Transverse colon (tissue), 4 donors: ENCODE data around the gene BAHCC1. TPM values are rescaled to one million over a fixed set of nuclear protein-coding genes. Genes with fewer than 3 reads are reported as not detected.
A peak's percentile ranks its signal among the peaks of the same experiment; 100 is the strongest.

ENCODE experiments used
- DNase-seq: peaks from one replicate; pipeline ENCODE4 v3.0.0-alpha.2; 2019
- H3K27ac ChIP-seq, 4 donors: fragments of 200-600 bp; sonication (generic); 2 replicates each; pipeline ENCODE4 v1.5.1; 2016 to 2018; ENCODE audit warnings: inconsistent platforms in 4 of 4
- H3K27me3 ChIP-seq: fragments of 200-600 bp; sonication (generic); 2 replicates; pipeline ENCODE4 v1.5.1; 2017; ENCODE audit warnings: inconsistent platforms
- H3K36me3 ChIP-seq, 4 donors: fragments of 200-600 bp; sonication (generic); 2 replicates each; pipeline ENCODE4 v1.5.1; 2017 to 2019; ENCODE audit warnings: inconsistent platforms in 4 of 4
- H3K4me1 ChIP-seq, 4 donors: fragments of 200-600 bp; sonication (generic); 2 replicates each; pipeline ENCODE4 v1.5.1; 2017 to 2020; ENCODE audit warnings: inconsistent platforms in 4 of 4
- H3K4me3 ChIP-seq, 4 donors: fragments of 200-600 bp; sonication (generic); 1 replicate in 1 of 4; 2 replicates in 3 of 4; pipeline versions ENCODE4 v1.5.1 to v1.6.1; 2017 to 2019; ENCODE audit warnings: inconsistent platforms in 4 of 4
- H3K9me3 ChIP-seq, 2 donors: fragments of 200-600 bp; sonication (generic); 2 replicates each; pipeline ENCODE4 v1.5.1; 2017 to 2019; ENCODE audit warnings: inconsistent platforms in 2 of 2
- EP300 ChIP-seq: sonication (generic); formaldehyde crosslinking; IDR thresholded peaks from one replicate; pipeline ENCODE4 v1.6.1; 2017; ENCODE audit warnings: antibody characterized with exemption, low read depth
- POLR2A ChIP-seq: fragments of 450-650 bp; IDR thresholded peaks from one replicate; pipeline ENCODE4 v1.6.1; 2016; ENCODE audit warnings: antibody characterized with exemption, mild to moderate bottlenecking, moderate library complexity
- POLR2AphosphoS5 ChIP-seq, 3 donors: sonication (generic); formaldehyde crosslinking; IDR thresholded peaks; one replicate each; pipeline ENCODE4 v1.6.1; 2016; ENCODE audit warnings: antibody characterized with exemption in 3 of 3
- WGBS, 2 donors: methylation state at CpG; one replicate each; pipeline ENCODE4 v1.1.5; 2018; ENCODE audit warnings: low coverage in 1 of 2; 5-methylcytosine and 5-hydroxymethylcytosine counted together
- in situ Hi-C, 4 donors: fragments of 200-750 bp; cut with MboI; loops; one replicate each; pipeline versions ENCODE4 v1.15.0 to v1.15.1; 2017; ENCODE audit warnings: low sequenced_read_pairs in 3 of 4, low pct_ligation_motif_present in 1 of 4, low pct_unique_long_range_greater_than_20kb in 1 of 4
- intact Hi-C: fragments of 100-400 bp; cut with DNase I; formaldehyde crosslinking; loops from one replicate; pipeline ENCODE4 v1.15.1; 2023; ENCODE audit warnings: low total_unique reads
- total RNA-seq, 4 donors: library from RNA; depleted of rRNA; stranded (reverse); fragments of >200 nt; gene quantifications; one replicate each; pipeline ENCODE4 v1.1.0, GENCODE V29; 2016
- TF ChIP-seq, protein P1 (sequence below), 5 experiments: fragments of 200-600 bp in 3 of 5; fragments of 450-650 bp in 2 of 5; sonication (generic) in 3 of 5; IDR thresholded peaks; 1 replicate in 2 of 5; 2 replicates in 3 of 5; pipeline ENCODE4 v1.5.1; 2016 to 2017; ENCODE audit warnings: antibody characterized with exemption in 5 of 5, inconsistent platforms in 3 of 5, mild to moderate bottlenecking in 2 of 5, moderate library complexity in 1 of 5

Gene BAHCC1
- total RNA-seq, 4 donors from 2014 or later = 8.7 to 133 (median 12.4) TPM

DNA sequence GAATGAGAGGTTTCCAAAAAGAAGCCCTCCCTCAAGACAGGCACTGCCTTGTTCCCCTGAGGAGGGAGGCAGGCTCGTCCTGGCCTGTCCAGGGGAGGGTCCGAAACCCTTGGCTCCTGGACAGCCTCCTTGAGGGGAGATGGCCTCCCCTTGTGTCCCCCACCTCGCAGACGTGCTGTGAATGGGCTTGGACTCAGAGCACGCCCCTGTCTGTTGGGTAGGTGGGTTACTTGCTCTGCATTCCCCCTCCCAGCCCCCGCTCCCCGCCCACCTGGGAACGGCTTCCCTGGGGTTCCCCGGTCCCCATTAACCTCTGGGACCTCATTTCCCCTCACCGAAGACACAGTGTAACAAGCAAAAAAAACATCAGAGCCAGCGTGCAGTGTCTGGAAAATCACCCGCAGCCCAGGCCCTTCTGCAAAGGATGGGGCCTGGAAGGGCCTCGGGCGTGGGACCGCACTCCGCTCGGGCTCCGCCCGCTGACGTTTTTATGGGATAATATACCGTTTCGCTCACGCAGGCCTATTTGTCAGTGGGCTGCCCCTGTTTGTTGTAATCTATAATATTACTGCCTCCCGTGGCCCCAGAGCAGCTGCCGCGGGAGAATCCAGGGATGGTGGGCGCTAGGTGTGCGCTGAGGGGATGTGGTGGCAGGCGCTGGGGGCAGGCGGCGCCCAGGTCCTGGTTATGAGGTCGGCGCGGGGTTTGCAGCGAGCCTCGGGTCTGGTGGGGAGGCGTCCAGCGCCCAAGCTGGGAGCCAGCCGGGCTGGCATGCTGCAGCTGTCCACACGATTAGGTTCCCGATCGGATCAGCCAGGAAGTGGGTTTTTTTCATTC is 11.1 kb downstream of the BAHCC1 start:
- in situ Hi-C loops = no loop called here
- intact Hi-C loops = no loop called here
- TF ChIP-seq, protein P1, sequence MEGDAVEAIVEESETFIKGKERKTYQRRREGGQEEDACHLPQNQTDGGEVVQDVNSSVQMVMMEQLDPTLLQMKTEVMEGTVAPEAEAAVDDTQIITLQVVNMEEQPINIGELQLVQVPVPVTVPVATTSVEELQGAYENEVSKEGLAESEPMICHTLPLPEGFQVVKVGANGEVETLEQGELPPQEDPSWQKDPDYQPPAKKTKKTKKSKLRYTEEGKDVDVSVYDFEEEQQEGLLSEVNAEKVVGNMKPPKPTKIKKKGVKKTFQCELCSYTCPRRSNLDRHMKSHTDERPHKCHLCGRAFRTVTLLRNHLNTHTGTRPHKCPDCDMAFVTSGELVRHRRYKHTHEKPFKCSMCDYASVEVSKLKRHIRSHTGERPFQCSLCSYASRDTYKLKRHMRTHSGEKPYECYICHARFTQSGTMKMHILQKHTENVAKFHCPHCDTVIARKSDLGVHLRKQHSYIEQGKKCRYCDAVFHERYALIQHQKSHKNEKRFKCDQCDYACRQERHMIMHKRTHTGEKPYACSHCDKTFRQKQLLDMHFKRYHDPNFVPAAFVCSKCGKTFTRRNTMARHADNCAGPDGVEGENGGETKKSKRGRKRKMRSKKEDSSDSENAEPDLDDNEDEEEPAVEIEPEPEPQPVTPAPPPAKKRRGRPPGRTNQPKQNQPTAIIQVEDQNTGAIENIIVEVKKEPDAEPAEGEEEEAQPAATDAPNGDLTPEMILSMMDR (IDR thresholded peaks at IDR 0.05) = no peak
- peak in 2 of 3 donors; percentile 19 for TF ChIP-seq POLR2AphosphoS5 (IDR thresholded peaks at IDR 0.05)
- H3K36me3 ChIP-seq = no peaks in the 10 kb centered on the region
- peaks cover 26 to 56% (median 44%) of the 10 kb centered on the region in 4 donors for H3K4me1 ChIP-seq
- WGBS, 2 donors = 27% methylated on average over 25 of the region's 42 CpGs; no CpG with 5 or more reads in 1 of the 2 donors
- peak overlapping the region; percentile 95 to 99 (median 98) for H3K27ac ChIP-seq
- peak overlapping the region in 2 of 4 donors; percentile 7 to 11 for H3K4me3 ChIP-seq
- peak; percentile 65 for DNase-seq
- H3K9me3 ChIP-seq = no peaks in the 10 kb centered on the region
- H3K27me3 ChIP-seq = no peaks in the 10 kb centered on the region

DNA sequence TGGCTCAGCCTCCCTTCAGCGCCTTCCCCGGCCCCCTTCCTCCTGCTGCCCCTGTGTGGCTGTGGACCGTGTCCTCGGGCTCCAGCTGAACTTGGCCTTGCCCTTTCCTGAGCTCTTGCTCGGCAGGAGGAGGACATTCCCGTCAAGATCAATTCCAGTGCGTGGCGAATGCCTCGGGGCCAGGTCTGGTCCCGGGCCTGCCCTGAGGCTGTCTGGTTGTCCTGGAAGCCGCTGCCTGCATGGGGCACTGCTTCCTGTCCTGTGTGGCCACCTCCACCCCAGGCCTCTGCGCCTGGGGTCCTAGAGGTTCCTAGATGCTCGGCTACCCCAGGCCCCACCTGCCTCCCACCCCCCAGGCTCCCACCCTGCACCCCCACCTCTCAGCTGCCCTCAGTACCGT is 12.8 kb downstream of the BAHCC1 start:
- TF ChIP-seq EP300 (no peak), POLR2A (no peak), POLR2AphosphoS5 (IDR thresholded peaks at IDR 0.05) (no peak)
- TF ChIP-seq, protein P1 (IDR thresholded peaks at IDR 0.05) = no peak
- intact Hi-C loops = no loop called here
- H3K27ac ChIP-seq = no peak overlapping the region
- H3K4me1 ChIP-seq = peaks cover 23 to 48% (median 36%) of the 10 kb centered on the region in 4 donors
- in situ Hi-C loops = no loop called here
- DNase-seq = no peak
- no peaks in the 10 kb centered on the region for H3K9me3 ChIP-seq
- 79 to 86% methylated on average over 8 to 13 of the region's 14 CpGs for WGBS, 2 donors
- H3K27me3 ChIP-seq = no peaks in the 10 kb centered on the region
- no peak overlapping the region for H3K4me3 ChIP-seq
- no peaks in the 10 kb centered on the region for H3K36me3 ChIP-seq

DNA sequence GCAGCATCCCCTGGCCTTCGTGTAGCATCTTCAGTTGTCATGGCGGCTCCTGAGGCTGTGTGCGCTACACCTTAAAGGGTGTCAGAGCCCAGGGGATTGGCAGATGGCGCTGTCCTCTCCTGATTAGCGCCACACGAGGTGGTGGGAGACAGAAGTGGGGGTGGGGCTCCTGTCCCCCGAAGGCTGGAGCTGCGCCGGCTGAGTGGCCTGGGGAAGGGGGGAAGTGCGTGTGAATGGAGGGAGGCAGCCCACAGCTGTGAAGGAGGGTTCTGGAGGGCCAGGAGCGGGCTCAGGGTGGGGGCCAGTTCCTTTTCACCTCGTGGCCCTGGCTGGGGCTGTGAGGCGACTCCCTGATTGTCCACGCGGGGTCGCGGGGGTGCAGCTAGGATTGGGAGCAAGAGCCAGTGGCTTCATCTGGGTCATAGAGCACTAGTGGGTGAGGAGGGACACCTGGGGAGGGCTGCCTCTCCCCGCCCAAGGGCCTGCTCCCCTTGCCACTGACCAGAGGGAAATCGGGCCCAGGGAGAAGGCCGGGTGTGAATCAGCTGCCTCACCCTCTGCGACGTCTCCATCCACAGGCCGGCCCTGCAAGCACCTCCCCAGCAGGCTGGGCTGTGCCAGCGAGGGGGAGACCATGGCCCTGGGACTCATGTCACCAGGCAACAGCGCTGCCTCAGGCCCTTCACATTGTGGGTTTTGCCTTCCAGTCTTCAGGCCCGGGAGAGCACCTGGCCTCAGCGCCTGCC is 14.1 kb downstream of the BAHCC1 start:
- TF ChIP-seq, protein P1 (IDR thresholded peaks at IDR 0.05) = no peak
- no peak for TF ChIP-seq POLR2AphosphoS5 (IDR thresholded peaks at IDR 0.05)
- TF ChIP-seq EP300 = no peak
- no peaks in the 10 kb centered on the region for H3K36me3 ChIP-seq
- H3K4me3 ChIP-seq = no peak overlapping the region
- peaks cover 19 to 39% (median 27%) of the 10 kb centered on the region in 4 donors for H3K4me1 ChIP-seq
- no peaks in the 10 kb centered on the region for H3K9me3 ChIP-seq
- intact Hi-C loops = no loop called here
- no peaks in the 10 kb centered on the region for H3K27me3 ChIP-seq
- no peak for DNase-seq
- in situ Hi-C loops = no loop called here
- 71% methylated on average over 26 of the region's 27 CpGs; no CpG with 5 or more reads in 1 of the 2 donors for WGBS, 2 donors
- no peak overlapping the region for H3K27ac ChIP-seq

DNA sequence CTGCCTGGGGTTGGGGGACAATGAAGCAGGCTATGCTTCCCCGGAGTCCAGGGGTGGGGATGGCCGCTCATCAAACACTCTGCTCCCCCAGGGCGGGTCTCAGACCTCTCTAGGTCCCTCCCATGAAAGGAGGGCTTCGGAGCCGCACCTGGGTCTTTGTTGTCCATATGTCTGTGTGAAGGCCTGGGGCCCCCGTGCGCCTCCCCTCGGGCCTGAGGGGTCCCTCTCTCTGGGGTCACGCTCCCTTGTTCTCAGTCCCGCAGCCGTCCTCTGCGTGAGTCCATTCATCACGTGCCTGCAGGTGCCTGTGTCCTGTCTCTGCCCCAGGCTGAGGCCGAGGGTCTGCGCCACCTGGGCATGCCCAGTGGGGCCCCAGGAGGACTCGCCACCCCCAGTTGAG is 15.6 kb downstream of the BAHCC1 start:
- in situ Hi-C loops = no loop called here
- no peak overlapping the region for H3K27ac ChIP-seq
- no peaks in the 10 kb centered on the region for H3K27me3 ChIP-seq
- intact Hi-C loops = no loop called here
- no peak for TF ChIP-seq EP300
- no peak for TF ChIP-seq POLR2AphosphoS5 (IDR thresholded peaks at IDR 0.05)
- TF ChIP-seq POLR2A = no peak
- TF ChIP-seq, protein P1 (IDR thresholded peaks at IDR 0.05) = no peak
- H3K4me1 ChIP-seq = peaks cover 4 to 24% (median 13%) of the 10 kb centered on the region in 4 donors
- 88% methylated on average over 16 of the region's 16 CpGs; no CpG with 5 or more reads in 1 of the 2 donors for WGBS, 2 donors
- H3K9me3 ChIP-seq = no peaks in the 10 kb centered on the region
- no peak overlapping the region for H3K4me3 ChIP-seq
- H3K36me3 ChIP-seq = no peaks in the 10 kb centered on the region
- DNase-seq = no peak
